PC-3 (cell line): ENCODE data around the gene SP1.
"Not testable (repeated sequence)": the region's sequence is repeated elsewhere in the genome, so short reads cannot be mapped to it uniquely, and the experiment has no call there.

Source experiments
- CTCF ChIP-seq: fragments of 300-600 bp; sonication (generic); conservative IDR thresholded peaks from 2 replicates; pipeline ENCODE4 v1.5.1; 2017; ENCODE audit warnings: antibody characterized with exemption, low read depth, mild to moderate bottlenecking, low read length
- EZH2 ChIP-seq: fragments of 300-600 bp; sonication (generic); IDR thresholded peaks from one replicate; pipeline ENCODE4 v1.6.1; 2017; ENCODE audit warnings: antibody characterized with exemption, mild to moderate bottlenecking, low read length; ENCODE audit not compliant: unreplicated experiment
- EZH2phosphoT487 ChIP-seq: fragments of 300-600 bp; sonication (generic); IDR thresholded peaks from 2 replicates; pipeline ENCODE4 v1.6.1; 2018; ENCODE audit warnings: mild to moderate bottlenecking, antibody characterized with exemption, low read length, borderline replicate concordance

DNA sequence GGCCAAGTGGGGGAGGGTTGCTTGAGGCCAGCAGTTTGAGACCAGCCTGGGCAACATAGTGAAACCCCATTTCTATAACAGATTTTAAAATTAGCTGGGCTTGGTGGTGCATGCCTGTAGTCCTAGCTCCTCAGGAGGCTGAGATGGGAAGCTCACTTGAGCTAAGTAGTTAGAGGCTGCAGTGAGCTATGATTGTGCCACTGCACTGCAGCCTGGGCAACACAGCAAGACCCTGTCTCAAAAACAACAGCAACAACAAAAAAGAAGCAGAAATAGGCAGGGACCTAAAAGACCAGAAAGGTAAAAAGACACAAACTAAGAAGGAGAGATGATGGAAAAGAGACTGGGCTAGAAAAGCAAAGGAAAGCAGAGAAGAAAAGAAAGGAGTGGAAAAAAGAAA lies 47.6 kb upstream of the SP1 start:
- TF ChIP-seq CTCF, EZH2, EZH2phosphoT487: not testable (repeated sequence)
